ENCODE measurements around the gene RFX4. TPM values are rescaled to one million over a fixed set of nuclear protein-coding genes. Genes with fewer than 3 reads are reported as not detected.

The RFX4 gene
- polyA plus RNA-seq, 2 of the 4 experiments (the other 2 are of a cell fraction) = not detected

DNA sequence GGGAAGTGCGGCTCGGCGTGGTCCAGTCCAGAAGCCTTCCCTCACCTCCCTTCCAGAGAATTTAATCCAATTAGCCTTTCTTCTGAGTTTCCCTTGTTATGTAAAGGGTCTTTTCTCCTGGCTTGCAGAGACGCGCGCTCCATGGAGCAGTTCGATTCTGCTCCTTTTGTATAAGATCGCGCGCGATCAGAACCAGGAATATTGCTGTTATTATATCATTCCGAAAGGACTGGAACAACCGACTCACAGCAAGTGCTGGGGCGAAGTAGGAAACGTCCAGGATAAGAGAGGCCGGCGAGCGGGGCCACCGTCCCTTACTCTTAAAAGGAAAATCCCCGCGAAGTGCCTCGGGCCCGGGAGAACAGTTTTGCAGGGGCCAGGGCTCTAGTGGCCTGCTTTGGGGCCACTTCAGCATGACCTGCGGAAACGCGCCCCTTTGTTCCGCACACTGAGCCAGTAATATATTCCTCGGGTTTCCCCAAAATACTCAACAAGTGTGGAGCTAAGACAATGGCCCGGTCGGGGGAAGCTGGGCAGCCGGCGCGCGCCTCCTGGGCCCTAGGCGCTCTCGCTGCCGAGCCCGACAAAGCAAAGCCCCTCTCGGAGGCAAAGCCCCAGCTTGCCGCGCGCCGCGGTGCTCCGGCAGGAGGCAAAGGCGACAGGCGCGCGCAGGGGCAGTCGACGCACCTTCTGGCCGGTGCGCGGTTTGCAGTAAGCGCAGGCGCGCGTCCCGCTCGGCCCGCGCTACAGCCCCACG is 2.9 kb downstream of the RFX4 start:
- Histone ChIP-seq H3K4me1 (peaks cover 58% of the 10 kb centered on the region), H3K27ac (no peak overlapping the region), H3K4me3 (peak overlapping the region; percentile 43), H3K4me2 (peak overlapping the region; percentile 86), H3K9me3 (no peaks in the 10 kb centered on the region)
- ATAC-seq (peak in 1 of 2 experiments; percentile 37; a peak in 3 of 6 replicates), DNase-seq (ENCODE audit: low read depth in 1 of 2, low spot score in 1 of 2) (peak in 1 of 2 experiments; percentile 50), FAIRE-seq (no peak)
- CTCF ChIA-PET = interaction anchor here (0.6 kb wide), 1 partner anchor 300 kb away, joined by 3 read pairs; no protein-coding TSS in a partner anchor
- TF ChIP-seq, protein P1, sequence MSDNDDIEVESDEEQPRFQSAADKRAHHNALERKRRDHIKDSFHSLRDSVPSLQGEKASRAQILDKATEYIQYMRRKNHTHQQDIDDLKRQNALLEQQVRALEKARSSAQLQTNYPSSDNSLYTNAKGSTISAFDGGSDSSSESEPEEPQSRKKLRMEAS (IDR thresholded peaks at IDR 0.05) = 0 out of 2 replicates have a peak, but pooled peaks have one; percentile 21
- TF ChIP-seq ELK1 (IDR thresholded peaks at IDR 0.05; ENCODE audit: low read depth, low read length) = no peak
- TF ChIP-seq E2F6 (IDR thresholded peaks at IDR 0.05; ENCODE audit: borderline replicate concordance, low read depth) = peak; percentile 51; the same call in 1 of the 2 replicates
- POLR2A ChIA-PET = no interaction called here
- 14% methylated on average over 29 of the region's 63 CpGs for WGBS (ENCODE audit: missing lambda C conversion rate)

DNA sequence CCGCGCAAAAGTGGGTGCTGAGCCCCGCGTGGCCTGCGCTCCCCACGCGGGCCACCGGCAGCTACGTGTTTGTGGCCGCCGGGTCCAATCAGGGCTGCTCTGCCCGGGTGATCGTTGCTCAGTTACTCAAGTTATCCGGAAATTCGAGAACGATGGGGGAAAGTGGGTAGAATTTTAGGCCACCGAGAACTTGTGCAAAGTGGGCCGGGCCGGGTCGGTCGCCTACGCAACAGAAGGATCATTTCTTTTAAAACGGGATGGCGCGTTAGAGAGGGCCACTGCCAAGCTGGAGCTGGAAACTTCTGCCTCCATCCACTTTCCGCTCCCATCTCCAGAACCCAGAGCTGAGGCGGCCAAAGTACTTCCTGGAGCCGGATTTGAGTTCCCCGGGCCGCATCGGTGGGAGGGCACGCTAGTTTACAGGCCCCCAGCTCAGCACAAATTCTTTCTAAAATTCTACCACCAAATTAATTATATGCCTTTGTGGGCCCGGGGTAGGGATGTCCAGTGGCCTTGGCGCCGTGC is 3.5 kb downstream of the RFX4 start:
- H3K4me3 ChIP-seq = peak overlapping the region; percentile 43
- CTCF ChIA-PET = interaction anchor here (0.6 kb wide), 1 partner anchor 299 kb away, joined by 3 read pairs; no protein-coding TSS in a partner anchor

DNA sequence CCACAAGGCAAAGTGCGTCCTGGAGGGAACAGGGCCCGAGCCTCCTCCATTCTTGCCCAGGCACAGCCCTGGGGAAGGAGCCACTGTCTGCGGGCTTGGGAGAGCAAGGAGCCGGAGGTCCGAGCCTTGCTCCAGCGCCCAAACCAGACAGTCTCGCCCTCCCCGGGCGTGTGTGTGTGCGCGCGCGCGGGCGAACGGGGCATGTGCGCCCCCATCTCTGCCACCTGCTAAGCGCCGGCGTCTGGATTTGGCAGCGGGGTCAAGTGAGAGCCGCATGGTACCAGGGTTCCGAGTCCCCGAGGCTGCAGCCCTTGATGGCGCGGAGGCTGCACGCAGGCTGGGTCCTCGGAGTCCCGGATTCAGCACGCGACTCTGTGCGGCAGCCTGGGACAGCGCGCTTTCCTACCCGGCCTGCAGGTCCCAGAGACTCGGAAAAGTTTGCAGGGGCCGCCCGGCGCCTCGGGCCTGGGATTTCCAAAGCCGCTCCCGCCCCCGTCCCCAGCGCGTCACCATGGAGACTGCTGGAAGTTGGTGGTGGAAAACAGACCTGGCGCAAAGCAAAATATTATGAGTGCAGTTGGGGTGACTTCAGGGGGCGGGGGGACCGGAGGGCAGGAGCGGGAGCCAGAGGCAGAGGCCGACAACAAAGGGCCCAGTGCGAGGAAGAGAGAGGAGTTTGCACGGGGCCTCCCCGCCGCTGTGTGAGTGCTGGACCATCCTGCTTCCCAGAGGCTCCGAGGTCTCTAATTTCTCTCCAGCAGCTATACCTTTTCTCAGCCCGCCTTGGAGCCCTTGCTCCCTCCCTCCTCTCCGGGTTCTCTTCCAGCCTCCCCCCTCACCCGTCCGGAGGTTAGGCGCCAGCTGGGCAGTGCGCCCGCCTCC is 4.2 kb downstream of the RFX4 start:
- DNase-seq (ENCODE audit: low read depth in 1 of 2, low spot score in 1 of 2) (peak in 1 of 2 experiments; percentile 28), ATAC-seq (peak; percentile 15 to 31; a peak in 4 of 6 replicates), FAIRE-seq (no peak)
- Histone ChIP-seq H3K4me3 (peak overlapping the region; percentile 43), H3K4me1 (peaks cover 48% of the 10 kb centered on the region), H3K4me2 (peak overlapping the region; percentile 86), H3K9me3 (no peaks in the 10 kb centered on the region), H3K27ac (no peak overlapping the region)
- ChIA-PET POLR2A (no interaction called here), CTCF (no interaction called here)
- TF ChIP-seq HOXB13 (CRISPR knock-in tag; IDR thresholded peaks at IDR 0.05; ENCODE audit: low read depth) = no peak
- TF ChIP-seq FOXS1 (CRISPR knock-in tag; IDR thresholded peaks at IDR 0.05) = no peak
- no peak for TF ChIP-seq MYC (IDR thresholded peaks at IDR 0.05; ENCODE audit: borderline replicate concordance, low read length)
- no peak for TF ChIP-seq FOSB (CRISPR knock-in tag; IDR thresholded peaks at IDR 0.05)
- TF ChIP-seq HEYL (CRISPR knock-in tag; IDR thresholded peaks at IDR 0.05) = no peak
- TF ChIP-seq HES2 (IDR thresholded peaks at IDR 0.05) = no peak
- no peak for TF ChIP-seq USF2 (IDR thresholded peaks at IDR 0.05)
- 24% methylated on average over 39 of the region's 62 CpGs for WGBS (ENCODE audit: missing lambda C conversion rate)

More for the DNA sequence above, 3.5 kb downstream of the RFX4 start:
- peak overlapping the region; percentile 86 for H3K4me2 ChIP-seq
- H3K4me1 ChIP-seq = peaks cover 55% of the 10 kb centered on the region
- no peak for FAIRE-seq
- no peaks in the 10 kb centered on the region for H3K9me3 ChIP-seq
- H3K27ac ChIP-seq = no peak overlapping the region
- no peak for ATAC-seq
- POLR2A ChIA-PET = no interaction called here
- WGBS (ENCODE audit: missing lambda C conversion rate) = 11% methylated on average over 27 of the region's 35 CpGs
- no peak for TF ChIP-seq KDM5A (IDR thresholded peaks at IDR 0.05)
- no peak for TF ChIP-seq KDM1A (IDR thresholded peaks at IDR 0.05; ENCODE audit: low read depth)
- TF ChIP-seq MYC (IDR thresholded peaks at IDR 0.05; ENCODE audit: borderline replicate concordance, low read length) = no peak
- TF ChIP-seq, protein P1 (IDR thresholded peaks at IDR 0.05) = no peak
- DNase-seq (ENCODE audit: low read depth in 1 of 2, low spot score in 1 of 2) = no peak

Data from A549 (cell line).